ENCODE measurements around the gene HDAC7. TPM values are rescaled to one million over a fixed set of nuclear protein-coding genes. Genes with fewer than 3 reads are reported as not detected.
"Not testable (repeated sequence)": the region's sequence is repeated elsewhere in the genome, so short reads cannot be mapped to it uniquely, and the experiment has no call there.

HDAC7 gene
- total RNA-seq, 1 donor from 2014 or later = 120 TPM

- no peak for DNase-seq (ENCODE audit: low spot score)
These were observed 6.0 kb downstream of the HDAC7 start for GRCh38 chr12:47813511-47814196.

GRCh38 chr12:47812797-47813510 lies 6.7 kb downstream of the HDAC7 start:
- peak; percentile 80 for DNase-seq (ENCODE audit: low spot score)

GRCh38 chr12:47811581-47812484 lies 7.9 kb downstream of the HDAC7 start:
- no peak for DNase-seq (ENCODE audit: low spot score)

- no peak for DNase-seq (ENCODE audit: low spot score)
These were observed 8.7 kb downstream of the HDAC7 start for GRCh38 chr12:47811072-47811396.

- not testable (repeated sequence) for DNase-seq (ENCODE audit: low spot score)
These were observed 10.2 kb downstream of the HDAC7 start for GRCh38 chr12:47809518-47809917.

GRCh38 chr12:47808574-47809365 lies 10.9 kb downstream of the HDAC7 start:
- DNase-seq (ENCODE audit: low spot score) = no peak

- DNase-seq (ENCODE audit: low spot score) = no peak
These were observed 11.7 kb downstream of the HDAC7 start for GRCh38 chr12:47808050-47808449.

GRCh38 chr12:47807338-47807737 lies 12.4 kb downstream of the HDAC7 start:
- DNase-seq (ENCODE audit: low spot score) = no peak

- no peak for DNase-seq (ENCODE audit: low spot score)
These were observed 14.3 kb downstream of the HDAC7 start for GRCh38 chr12:47805417-47805816.

- no peak for DNase-seq (ENCODE audit: low spot score)
These were observed 15.5 kb downstream of the HDAC7 start for GRCh38 chr12:47804171-47804570.

- no peak for DNase-seq (ENCODE audit: low spot score)
These were observed 16.4 kb downstream of the HDAC7 start for GRCh38 chr12:47803191-47803875.

- DNase-seq (ENCODE audit: low spot score) = no peak
These were observed 17.4 kb downstream of the HDAC7 start for GRCh38 chr12:47802312-47802711.

- no peak for DNase-seq (ENCODE audit: low spot score)
These were observed 17.8 kb downstream of the HDAC7 start for GRCh38 chr12:47801904-47802246.

GRCh38 chr12:47801170-47801903 lies 18.4 kb downstream of the HDAC7 start:
- no peak for DNase-seq (ENCODE audit: low spot score)

GRCh38 chr12:47800582-47800981 lies 19.1 kb downstream of the HDAC7 start:
- no peak for DNase-seq (ENCODE audit: low spot score)

GRCh38 chr12:47799357-47799955 lies 20.2 kb downstream of the HDAC7 start:
- DNase-seq (ENCODE audit: low spot score) = no peak

GRCh38 chr12:47798382-47798948 lies 21.2 kb downstream of the HDAC7 start:
- DNase-seq (ENCODE audit: low spot score) = no peak

GRCh38 chr12:47797441-47797840 lies 22.3 kb downstream of the HDAC7 start:
- DNase-seq (ENCODE audit: low spot score) = no peak

- no peak for DNase-seq (ENCODE audit: low spot score)
These were observed 23.8 kb downstream of the HDAC7 start for GRCh38 chr12:47795814-47796411.
